ENCODE measurements around the gene MKNK2. TPM values are rescaled to one million over a fixed set of nuclear protein-coding genes. Genes with fewer than 3 reads are reported as not detected.

The MKNK2 gene
- total and polyA plus RNA-seq, 2 of the 13 experiments (the other 11 are each of a cell fraction or from before 2014, with no cell fraction given), result 44.9 to 112 TPM

GRCh38 chr19:2096034-2096479 is 45.0 kb upstream of the MKNK2 start, which contains the start of gene MOB3A (continued):
- TF ChIP-seq, protein P1, sequence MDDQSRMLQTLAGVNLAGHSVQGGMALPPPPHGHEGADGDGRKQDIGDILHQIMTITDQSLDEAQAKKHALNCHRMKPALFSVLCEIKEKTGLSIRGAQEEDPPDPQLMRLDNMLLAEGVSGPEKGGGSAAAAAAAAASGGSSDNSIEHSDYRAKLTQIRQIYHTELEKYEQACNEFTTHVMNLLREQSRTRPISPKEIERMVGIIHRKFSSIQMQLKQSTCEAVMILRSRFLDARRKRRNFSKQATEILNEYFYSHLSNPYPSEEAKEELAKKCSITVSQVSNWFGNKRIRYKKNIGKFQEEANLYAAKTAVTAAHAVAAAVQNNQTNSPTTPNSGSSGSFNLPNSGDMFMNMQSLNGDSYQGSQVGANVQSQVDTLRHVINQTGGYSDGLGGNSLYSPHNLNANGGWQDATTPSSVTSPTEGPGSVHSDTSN (CRISPR knock-in tag; IDR thresholded peaks at IDR 0.05; ENCODE audit: borderline replicate concordance), result no peak
- TF ChIP-seq ZNF292 (CRISPR knock-in tag; IDR thresholded peaks at IDR 0.05; ENCODE audit: borderline replicate concordance, low read depth) (no peak), MTF2 (CRISPR knock-in tag; IDR thresholded peaks at IDR 0.05; ENCODE audit: borderline replicate concordance) (no peak), KAT7 (CRISPR knock-in tag; IDR thresholded peaks at IDR 0.05; ENCODE audit: borderline replicate concordance) (peak; percentile 92; the same call in 1 of the 2 replicates), ZNF234 (CRISPR knock-in tag; conservative IDR thresholded peaks at IDR 0.05) (0 out of 2 replicates have a peak, but pooled peaks have one; percentile 2), ZNF121 (CRISPR knock-in tag; IDR thresholded peaks at IDR 0.05) (no peak), TRIM22 (IDR thresholded peaks at IDR 0.05) (no peak), GPN1 (CRISPR knock-in tag; IDR thresholded peaks at IDR 0.05; ENCODE audit: borderline replicate concordance) (no peak), SYNCRIP (IDR thresholded peaks at IDR 0.05; ENCODE audit: insufficient read depth, low read depth, low read length) (no peak), ZNF737 (CRISPR knock-in tag; IDR thresholded peaks at IDR 0.05; ENCODE audit: borderline replicate concordance) (no peak), SALL2 (CRISPR knock-in tag; IDR thresholded peaks at IDR 0.05) (peak; percentile 89), TCF7L2 (IDR thresholded peaks at IDR 0.05; ENCODE audit: low read depth, low read length) (no peak), MYNN (CRISPR knock-in tag; IDR thresholded peaks at IDR 0.05; ENCODE audit: low read depth) (no peak), ZNF496 (CRISPR knock-in tag; IDR thresholded peaks at IDR 0.05; ENCODE audit: insufficient replicate concordance) (no peak), ZNF879 (CRISPR knock-in tag; IDR thresholded peaks at IDR 0.05) (no peak), CENPT (CRISPR knock-in tag; IDR thresholded peaks at IDR 0.05; ENCODE audit: low read depth) (no peak), NFE2 (CRISPR knock-in tag; IDR thresholded peaks at IDR 0.05) (no peak), ZNF280B (CRISPR knock-in tag; IDR thresholded peaks at IDR 0.05; ENCODE audit: borderline replicate concordance) (no peak)
- TF ChIP-seq, protein P2, sequence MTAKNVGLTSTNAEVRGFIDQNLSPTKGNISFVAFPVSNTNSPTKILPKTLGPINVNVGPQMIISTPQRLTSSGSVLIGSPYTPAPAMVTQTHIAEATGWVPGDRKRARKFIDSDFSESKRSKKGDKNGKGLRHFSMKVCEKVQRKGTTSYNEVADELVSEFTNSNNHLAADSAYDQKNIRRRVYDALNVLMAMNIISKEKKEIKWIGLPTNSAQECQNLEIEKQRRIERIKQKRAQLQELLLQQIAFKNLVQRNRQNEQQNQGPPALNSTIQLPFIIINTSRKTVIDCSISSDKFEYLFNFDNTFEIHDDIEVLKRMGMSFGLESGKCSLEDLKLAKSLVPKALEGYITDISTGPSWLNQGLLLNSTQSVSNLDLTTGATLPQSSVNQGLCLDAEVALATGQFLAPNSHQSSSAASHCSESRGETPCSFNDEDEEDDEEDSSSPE (CRISPR knock-in tag; IDR thresholded peaks at IDR 0.05), result peak; percentile 70
- TF ChIP-seq, protein P3, sequence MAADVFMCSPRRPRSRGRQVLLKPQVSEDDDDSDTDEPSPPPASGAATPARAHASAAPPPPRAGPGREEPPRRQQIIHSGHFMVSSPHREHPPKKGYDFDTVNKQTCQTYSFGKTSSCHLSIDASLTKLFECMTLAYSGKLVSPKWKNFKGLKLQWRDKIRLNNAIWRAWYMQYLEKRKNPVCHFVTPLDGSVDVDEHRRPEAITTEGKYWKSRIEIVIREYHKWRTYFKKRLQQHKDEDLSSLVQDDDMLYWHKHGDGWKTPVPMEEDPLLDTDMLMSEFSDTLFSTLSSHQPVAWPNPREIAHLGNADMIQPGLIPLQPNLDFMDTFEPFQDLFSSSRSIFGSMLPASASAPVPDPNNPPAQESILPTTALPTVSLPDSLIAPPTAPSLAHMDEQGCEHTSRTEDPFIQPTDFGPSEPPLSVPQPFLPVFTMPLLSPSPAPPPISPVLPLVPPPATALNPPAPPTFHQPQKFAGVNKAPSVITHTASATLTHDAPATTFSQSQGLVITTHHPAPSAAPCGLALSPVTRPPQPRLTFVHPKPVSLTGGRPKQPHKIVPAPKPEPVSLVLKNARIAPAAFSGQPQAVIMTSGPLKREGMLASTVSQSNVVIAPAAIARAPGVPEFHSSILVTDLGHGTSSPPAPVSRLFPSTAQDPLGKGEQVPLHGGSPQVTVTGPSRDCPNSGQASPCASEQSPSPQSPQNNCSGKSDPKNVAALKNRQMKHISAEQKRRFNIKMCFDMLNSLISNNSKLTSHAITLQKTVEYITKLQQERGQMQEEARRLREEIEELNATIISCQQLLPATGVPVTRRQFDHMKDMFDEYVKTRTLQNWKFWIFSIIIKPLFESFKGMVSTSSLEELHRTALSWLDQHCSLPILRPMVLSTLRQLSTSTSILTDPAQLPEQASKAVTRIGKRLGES (CRISPR knock-in tag; IDR thresholded peaks at IDR 0.05; ENCODE audit: borderline replicate concordance), result no peak
- TF ChIP-seq, protein P4, sequence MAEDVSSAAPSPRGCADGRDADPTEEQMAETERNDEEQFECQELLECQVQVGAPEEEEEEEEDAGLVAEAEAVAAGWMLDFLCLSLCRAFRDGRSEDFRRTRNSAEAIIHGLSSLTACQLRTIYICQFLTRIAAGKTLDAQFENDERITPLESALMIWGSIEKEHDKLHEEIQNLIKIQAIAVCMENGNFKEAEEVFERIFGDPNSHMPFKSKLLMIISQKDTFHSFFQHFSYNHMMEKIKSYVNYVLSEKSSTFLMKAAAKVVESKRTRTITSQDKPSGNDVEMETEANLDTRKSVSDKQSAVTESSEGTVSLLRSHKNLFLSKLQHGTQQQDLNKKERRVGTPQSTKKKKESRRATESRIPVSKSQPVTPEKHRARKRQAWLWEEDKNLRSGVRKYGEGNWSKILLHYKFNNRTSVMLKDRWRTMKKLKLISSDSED (CRISPR knock-in tag; IDR thresholded peaks at IDR 0.05), result no peak

All from HepG2 (cell line).